Panc1 (cell line): ENCODE measurements around the gene SLC10A7.

Experiments used
- CTCF ChIP-seq: fragments of 450-650 bp; IDR thresholded peaks from 2 replicates; pipeline ENCODE4 v1.5.1; 2017; ENCODE audit warnings: mild to moderate bottlenecking
- POLR2AphosphoS5 ChIP-seq: IDR thresholded peaks from 2 replicates; pipeline ENCODE4 v1.6.1; 2012; ENCODE audit warnings: mild to moderate bottlenecking, low read depth, low read length, moderate library complexity
- SIN3A ChIP-seq: IDR thresholded peaks from 2 replicates; pipeline ENCODE4 v1.6.1; 2012; ENCODE audit warnings: low read depth, mild to moderate bottlenecking, low read length, moderate library complexity, borderline replicate concordance; ENCODE audit not compliant: insufficient read depth
- TCF7L2 ChIP-seq: IDR thresholded peaks from 2 replicates; pipeline ENCODE4 v1.6.1; 2011; ENCODE audit warnings: mild to moderate bottlenecking, low read depth, low read length, inconsistent platforms
- TF ChIP-seq, protein P1 (sequence below), 2 experiments: IDR thresholded peaks; 2 replicates each; pipeline ENCODE4 v1.6.1; 2011 to 2012; ENCODE audit warnings: low read depth in 2 of 2, control low read depth in 1 of 2, low read length in 1 of 2, mild to moderate bottlenecking in 1 of 2, moderate library complexity in 1 of 2; ENCODE audit not compliant: insufficient read depth in 1 of 2

GRCh38 chr4:146500216-146500615, 21.5 kb downstream of the SLC10A7 start:
- no peak for TF ChIP-seq CTCF
- TF ChIP-seq POLR2AphosphoS5, result no peak
- TF ChIP-seq, protein P1, sequence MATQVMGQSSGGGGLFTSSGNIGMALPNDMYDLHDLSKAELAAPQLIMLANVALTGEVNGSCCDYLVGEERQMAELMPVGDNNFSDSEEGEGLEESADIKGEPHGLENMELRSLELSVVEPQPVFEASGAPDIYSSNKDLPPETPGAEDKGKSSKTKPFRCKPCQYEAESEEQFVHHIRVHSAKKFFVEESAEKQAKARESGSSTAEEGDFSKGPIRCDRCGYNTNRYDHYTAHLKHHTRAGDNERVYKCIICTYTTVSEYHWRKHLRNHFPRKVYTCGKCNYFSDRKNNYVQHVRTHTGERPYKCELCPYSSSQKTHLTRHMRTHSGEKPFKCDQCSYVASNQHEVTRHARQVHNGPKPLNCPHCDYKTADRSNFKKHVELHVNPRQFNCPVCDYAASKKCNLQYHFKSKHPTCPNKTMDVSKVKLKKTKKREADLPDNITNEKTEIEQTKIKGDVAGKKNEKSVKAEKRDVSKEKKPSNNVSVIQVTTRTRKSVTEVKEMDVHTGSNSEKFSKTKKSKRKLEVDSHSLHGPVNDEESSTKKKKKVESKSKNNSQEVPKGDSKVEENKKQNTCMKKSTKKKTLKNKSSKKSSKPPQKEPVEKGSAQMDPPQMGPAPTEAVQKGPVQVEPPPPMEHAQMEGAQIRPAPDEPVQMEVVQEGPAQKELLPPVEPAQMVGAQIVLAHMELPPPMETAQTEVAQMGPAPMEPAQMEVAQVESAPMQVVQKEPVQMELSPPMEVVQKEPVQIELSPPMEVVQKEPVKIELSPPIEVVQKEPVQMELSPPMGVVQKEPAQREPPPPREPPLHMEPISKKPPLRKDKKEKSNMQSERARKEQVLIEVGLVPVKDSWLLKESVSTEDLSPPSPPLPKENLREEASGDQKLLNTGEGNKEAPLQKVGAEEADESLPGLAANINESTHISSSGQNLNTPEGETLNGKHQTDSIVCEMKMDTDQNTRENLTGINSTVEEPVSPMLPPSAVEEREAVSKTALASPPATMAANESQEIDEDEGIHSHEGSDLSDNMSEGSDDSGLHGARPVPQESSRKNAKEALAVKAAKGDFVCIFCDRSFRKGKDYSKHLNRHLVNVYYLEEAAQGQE (IDR thresholded peaks at IDR 0.05; ENCODE audit: insufficient read depth in 1 of 2, low read depth in 2 of 2, low read length in 1 of 2), result no peak
- TF ChIP-seq SIN3A, result no peak
- no peak for TF ChIP-seq TCF7L2
